ENCODE data around the gene SIGLEC12.

The SIGLEC12 gene

DNA sequence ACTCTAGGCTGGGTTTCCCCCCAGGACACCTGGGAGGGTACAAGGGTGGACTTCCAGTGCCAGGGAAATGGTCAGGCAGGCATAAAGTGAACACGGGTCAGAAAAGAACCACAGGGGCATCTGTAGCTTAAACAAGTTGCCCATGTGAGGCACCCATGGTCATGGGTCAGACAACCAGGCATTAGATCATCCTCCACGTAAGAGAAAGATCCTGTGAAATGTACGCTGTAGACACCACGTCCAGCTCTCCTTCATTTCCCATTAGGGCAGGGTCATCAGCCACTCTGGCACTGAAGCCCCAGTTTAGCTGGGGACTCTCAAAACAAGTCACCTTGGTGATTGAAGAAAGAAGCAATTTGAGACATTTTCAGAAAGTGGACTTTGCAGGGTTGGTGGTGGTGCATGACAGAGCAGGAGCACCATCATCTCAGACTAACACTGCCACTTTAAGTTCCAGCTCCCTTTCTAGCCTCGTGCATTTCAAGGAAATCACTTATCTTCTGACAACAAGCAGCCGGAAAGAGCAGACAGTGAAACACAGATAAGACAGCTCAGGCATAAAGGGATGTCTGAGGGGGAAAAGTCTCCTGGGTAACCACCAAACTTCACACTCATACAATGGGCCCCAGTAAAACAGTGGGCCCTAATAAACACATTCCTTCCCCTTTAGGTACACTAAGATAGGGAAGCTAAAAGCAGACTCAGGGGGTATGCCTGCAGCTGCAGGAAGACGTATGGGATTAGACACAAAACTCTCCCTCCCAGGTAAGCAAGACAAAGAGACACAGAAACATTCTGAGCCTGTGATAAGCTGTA, 46.0 kb upstream of the SIGLEC12 start:
- TF ChIP-seq, protein P1, sequence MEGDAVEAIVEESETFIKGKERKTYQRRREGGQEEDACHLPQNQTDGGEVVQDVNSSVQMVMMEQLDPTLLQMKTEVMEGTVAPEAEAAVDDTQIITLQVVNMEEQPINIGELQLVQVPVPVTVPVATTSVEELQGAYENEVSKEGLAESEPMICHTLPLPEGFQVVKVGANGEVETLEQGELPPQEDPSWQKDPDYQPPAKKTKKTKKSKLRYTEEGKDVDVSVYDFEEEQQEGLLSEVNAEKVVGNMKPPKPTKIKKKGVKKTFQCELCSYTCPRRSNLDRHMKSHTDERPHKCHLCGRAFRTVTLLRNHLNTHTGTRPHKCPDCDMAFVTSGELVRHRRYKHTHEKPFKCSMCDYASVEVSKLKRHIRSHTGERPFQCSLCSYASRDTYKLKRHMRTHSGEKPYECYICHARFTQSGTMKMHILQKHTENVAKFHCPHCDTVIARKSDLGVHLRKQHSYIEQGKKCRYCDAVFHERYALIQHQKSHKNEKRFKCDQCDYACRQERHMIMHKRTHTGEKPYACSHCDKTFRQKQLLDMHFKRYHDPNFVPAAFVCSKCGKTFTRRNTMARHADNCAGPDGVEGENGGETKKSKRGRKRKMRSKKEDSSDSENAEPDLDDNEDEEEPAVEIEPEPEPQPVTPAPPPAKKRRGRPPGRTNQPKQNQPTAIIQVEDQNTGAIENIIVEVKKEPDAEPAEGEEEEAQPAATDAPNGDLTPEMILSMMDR (IDR thresholded peaks at IDR 0.05) = no peak
- H3K9me3 ChIP-seq = no peaks in the 10 kb centered on the region
- no peaks in the 10 kb centered on the region for H3K4me1 ChIP-seq
- no peak for DNase-seq
- H3K27ac ChIP-seq = no peak overlapping the region
- no peaks in the 10 kb centered on the region for H3K36me3 ChIP-seq
- H3K27me3 ChIP-seq = peaks cover 0 to 29% of the 10 kb centered on the region in 2 donors
- no peak overlapping the region for H3K4me3 ChIP-seq
- intact Hi-C loops (cut with DNase I; ENCODE audit: low total_unique reads) = no loop called here

DNA sequence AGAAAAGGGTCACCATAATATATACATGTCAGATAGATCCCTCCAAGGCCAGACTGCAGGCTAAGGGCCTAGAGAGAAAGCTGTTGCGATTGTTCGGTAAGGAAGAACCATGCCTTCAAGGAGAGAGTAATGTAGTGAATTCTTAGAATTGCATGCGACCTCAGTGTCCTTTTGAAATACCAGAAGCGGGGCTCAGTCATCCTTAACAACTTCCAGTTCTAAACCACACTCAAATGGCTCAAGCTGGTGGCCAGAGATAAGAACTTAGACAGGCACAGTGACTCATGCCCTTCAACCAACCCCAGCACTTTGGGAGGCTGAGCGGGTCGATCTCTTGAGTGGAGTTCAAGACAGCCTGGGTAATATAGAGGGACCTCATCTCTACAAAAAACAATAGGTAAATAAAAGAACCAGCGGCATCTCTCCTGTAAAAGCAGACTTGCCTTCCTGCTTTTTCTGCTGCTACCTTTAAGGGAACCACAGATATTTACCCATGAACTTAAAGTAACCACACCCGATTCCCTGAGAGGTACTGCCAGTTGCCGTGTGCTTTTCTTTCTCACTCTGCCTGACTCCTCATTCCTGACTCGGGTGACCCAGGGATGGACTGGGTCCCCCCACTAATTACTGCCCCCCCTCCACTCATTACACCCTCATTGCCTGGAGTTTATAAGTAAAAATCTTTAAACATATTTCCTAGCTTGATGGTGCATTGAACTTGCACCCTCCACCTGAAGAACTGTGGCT, 45.2 kb upstream of the SIGLEC12 start:
- no peaks in the 10 kb centered on the region for H3K9me3 ChIP-seq
- no peaks in the 10 kb centered on the region for H3K36me3 ChIP-seq
- intact Hi-C loops (cut with DNase I; ENCODE audit: low total_unique reads) = no loop called here
- peaks cover 0 to 29% of the 10 kb centered on the region in 2 donors for H3K27me3 ChIP-seq
- DNase-seq = no peak
- TF ChIP-seq, protein P1 (IDR thresholded peaks at IDR 0.05) = no peak
- no peaks in the 10 kb centered on the region for H3K4me1 ChIP-seq
- H3K27ac ChIP-seq = no peak overlapping the region
- no peak overlapping the region for H3K4me3 ChIP-seq

DNA sequence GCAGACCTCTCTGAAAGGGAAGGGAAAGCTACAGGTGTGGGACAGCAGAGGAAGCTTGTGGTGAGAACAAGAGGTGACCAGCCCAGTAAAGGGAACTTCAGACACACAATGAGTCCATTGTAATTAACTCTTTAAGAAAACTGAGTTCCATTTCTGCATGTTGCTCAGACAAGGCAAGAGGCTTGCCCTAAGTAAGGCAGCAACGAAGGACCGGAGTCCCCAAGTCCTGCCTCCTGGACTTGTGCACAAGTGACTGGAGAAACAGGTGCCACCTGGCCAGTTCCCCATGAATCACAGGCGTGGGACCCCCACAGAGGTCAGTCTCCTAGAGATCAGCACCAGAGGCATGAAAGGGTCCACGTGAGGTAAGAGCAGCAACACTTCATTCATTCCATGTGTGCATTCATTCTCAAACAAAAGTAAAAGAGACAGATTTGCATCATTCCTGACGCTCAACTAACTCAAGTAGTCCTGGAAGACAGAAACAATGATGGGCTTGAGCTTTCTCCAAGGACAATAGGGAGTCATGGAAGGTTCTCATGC, 44.6 kb upstream of the SIGLEC12 start:
- intact Hi-C loops (cut with DNase I; ENCODE audit: low total_unique reads) = no loop called here
- H3K4me1 ChIP-seq = no peaks in the 10 kb centered on the region
- H3K27ac ChIP-seq = no peak overlapping the region
- TF ChIP-seq, protein P1 (IDR thresholded peaks at IDR 0.05) = no peak
- H3K4me3 ChIP-seq = no peak overlapping the region
- no peaks in the 10 kb centered on the region for H3K9me3 ChIP-seq
- no peak for DNase-seq
- H3K27me3 ChIP-seq = peaks cover 0 to 26% of the 10 kb centered on the region in 2 donors
- H3K36me3 ChIP-seq = no peaks in the 10 kb centered on the region

GRCh38 chr19:51544038-51544437, 42.4 kb upstream of the SIGLEC12 start:
- H3K27me3 ChIP-seq = peaks cover 0 to 12% of the 10 kb centered on the region in 2 donors
- intact Hi-C loops (cut with DNase I; ENCODE audit: low total_unique reads) = no loop called here

DNA sequence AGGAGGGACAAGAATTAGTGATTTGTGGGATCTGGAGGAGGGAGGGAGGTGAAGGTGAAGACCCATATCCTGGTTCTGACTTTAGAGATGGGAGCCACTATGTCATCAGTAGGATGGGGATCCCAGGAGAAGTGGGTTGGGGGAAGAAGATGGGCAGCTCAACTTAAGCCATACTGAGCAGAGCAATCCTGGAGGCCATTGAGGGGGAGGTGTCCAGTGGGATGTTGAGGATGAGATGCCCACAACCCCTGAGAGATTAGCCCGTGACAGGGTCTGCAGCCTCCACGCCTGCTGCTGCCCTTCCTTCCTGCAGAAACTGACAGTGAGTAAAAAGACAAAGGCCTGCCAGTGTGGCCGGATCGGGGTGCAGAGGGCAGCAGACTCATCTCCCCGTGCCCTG, 41.1 kb upstream of the SIGLEC12 start:
- intact Hi-C loops (cut with DNase I; ENCODE audit: low total_unique reads) = no loop called here

More at GRCh38 chr19:51544038-51544437, 42.4 kb upstream of the SIGLEC12 start:
- no peak overlapping the region for H3K27ac ChIP-seq
- TF ChIP-seq, protein P1 (IDR thresholded peaks at IDR 0.05) = no peak
- H3K4me3 ChIP-seq = no peak overlapping the region
- no peaks in the 10 kb centered on the region for H3K36me3 ChIP-seq
- H3K9me3 ChIP-seq = no peaks in the 10 kb centered on the region
- no peaks in the 10 kb centered on the region for H3K4me1 ChIP-seq
- DNase-seq = no peak

More for the DNA sequence above, 41.1 kb upstream of the SIGLEC12 start:
- Histone ChIP-seq H3K4me1 (no peaks in the 10 kb centered on the region), H3K9me3 (no peaks in the 10 kb centered on the region), H3K27me3 (peaks cover 0 to 16% of the 10 kb centered on the region in 2 donors), H3K4me3 (no peak overlapping the region), H3K27ac (no peak overlapping the region), H3K36me3 (no peaks in the 10 kb centered on the region)
- DNase-seq = no peak
- TF ChIP-seq, protein P1 (IDR thresholded peaks at IDR 0.05) = no peak
